OCI-LY3 (cell line): Measurements from ENCODE around the gene CPS1.

Experiments
- H2AFZ ChIP-seq: fragments of 200-600, 300-600 bp; shearing (Covaris generic); 2 replicates; pipeline ENCODE4 v1.6.0; 2014; ENCODE audit warnings: antibody characterized with exemption, low read depth, low read length
- H3K27ac ChIP-seq: fragments of 200-600, 300-600 bp; sonication (generic); 2 replicates; pipeline ENCODE4 v1.5.1; 2014; ENCODE audit warnings: mild to moderate bottlenecking, low read length, moderate library complexity, mixed read lengths
- H3K27me3 ChIP-seq: fragments of 200-600, 300-600 bp; sonication (generic); 2 replicates; pipeline ENCODE4 v1.6.1; 2014; ENCODE audit warnings: low read depth, low read length, mixed read lengths
- H3K36me3 ChIP-seq: fragments of 200-600, 300-600 bp; sonication (generic); replicated peaks from 2 replicates; pipeline ENCODE3; 2014; ENCODE audit warnings: low read depth, low read length, mixed read lengths
- H3K4me1 ChIP-seq: fragments of 300-600, 200-600 bp; sonication (generic); 2 replicates; pipeline ENCODE4 v1.6.1; 2014; ENCODE audit warnings: low read length, mixed read lengths
- H3K4me2 ChIP-seq: fragments of 200-600, 300-600 bp; sonication (generic); 2 replicates; pipeline ENCODE4 v1.6.1; 2014; ENCODE audit warnings: low read length, mixed read lengths
- H3K4me3 ChIP-seq: fragments of 300-600, 200-600 bp; sonication (generic); 2 replicates; pipeline ENCODE4 v1.5.1; 2014; ENCODE audit warnings: antibody characterized with exemption, mild to moderate bottlenecking, low read length, moderate library complexity
- H3K79me2 ChIP-seq: fragments of 300-600, 200-600 bp; shearing (Covaris generic); 2 replicates; pipeline ENCODE4 v1.6.1; 2014; ENCODE audit warnings: mild to moderate bottlenecking, low read length, mixed read lengths
- H3K9ac ChIP-seq: fragments of 300-600, 200-600 bp; shearing (Covaris generic); 2 replicates; pipeline ENCODE4 v1.6.0; 2014; ENCODE audit warnings: mild to moderate bottlenecking, low read length, moderate library complexity
- H3K9me3 ChIP-seq: fragments of 200-600, 300-600 bp; shearing (Covaris generic); 2 replicates; pipeline ENCODE4 v1.6.1; 2014; ENCODE audit warnings: low read length, mixed read lengths; ENCODE audit not compliant: insufficient read depth
- H4K20me1 ChIP-seq: fragments of 200-600, 300-600 bp; sonication (generic); 2 replicates; pipeline ENCODE4 v1.6.1; 2016; ENCODE audit warnings: low read length, mixed read lengths; ENCODE audit not compliant: insufficient read depth
- EZH2phosphoT487 ChIP-seq: fragments of 200-600 bp; shearing (Covaris generic); IDR thresholded peaks from 2 replicates; pipeline ENCODE4 v1.6.1; 2018; ENCODE audit warnings: antibody characterized with exemption, mixed run types, low read depth
- TF ChIP-seq, protein P1 (sequence below): fragments of 200-600, 300-600 bp; sonication (generic); IDR thresholded peaks from 2 replicates; pipeline ENCODE4 v1.5.1; 2014; ENCODE audit warnings: antibody characterized with exemption, low read length, low read depth

The CPS1 gene

DNA sequence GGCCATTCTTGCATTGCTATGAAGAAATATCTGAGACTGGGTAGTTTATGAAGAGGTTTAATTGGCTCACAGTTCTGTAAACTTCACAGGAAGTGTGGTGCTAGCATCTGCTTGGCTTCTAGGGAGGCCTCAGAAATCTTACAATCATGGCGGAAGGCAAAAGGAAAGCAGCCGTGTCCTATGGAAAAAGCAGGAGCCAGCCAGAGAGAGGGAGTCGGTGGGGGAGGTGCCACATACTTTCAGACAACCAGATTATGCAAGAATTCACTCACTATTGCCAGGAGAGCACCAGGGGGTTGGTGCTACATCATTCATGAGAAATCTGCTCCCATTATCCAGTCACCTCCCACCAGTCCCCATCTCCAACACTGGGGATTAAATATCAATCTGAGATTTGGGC, 64.1 kb downstream of the CPS1 start:
- no peak overlapping the region for H2AFZ ChIP-seq
- no peak overlapping the region for H3K27ac ChIP-seq
- no peaks in the 10 kb centered on the region for H3K27me3 ChIP-seq
- no peaks in the 10 kb centered on the region for H3K9me3 ChIP-seq
- H4K20me1 ChIP-seq = no peaks in the 10 kb centered on the region
- no peak for TF ChIP-seq EZH2phosphoT487
- TF ChIP-seq, protein P1, sequence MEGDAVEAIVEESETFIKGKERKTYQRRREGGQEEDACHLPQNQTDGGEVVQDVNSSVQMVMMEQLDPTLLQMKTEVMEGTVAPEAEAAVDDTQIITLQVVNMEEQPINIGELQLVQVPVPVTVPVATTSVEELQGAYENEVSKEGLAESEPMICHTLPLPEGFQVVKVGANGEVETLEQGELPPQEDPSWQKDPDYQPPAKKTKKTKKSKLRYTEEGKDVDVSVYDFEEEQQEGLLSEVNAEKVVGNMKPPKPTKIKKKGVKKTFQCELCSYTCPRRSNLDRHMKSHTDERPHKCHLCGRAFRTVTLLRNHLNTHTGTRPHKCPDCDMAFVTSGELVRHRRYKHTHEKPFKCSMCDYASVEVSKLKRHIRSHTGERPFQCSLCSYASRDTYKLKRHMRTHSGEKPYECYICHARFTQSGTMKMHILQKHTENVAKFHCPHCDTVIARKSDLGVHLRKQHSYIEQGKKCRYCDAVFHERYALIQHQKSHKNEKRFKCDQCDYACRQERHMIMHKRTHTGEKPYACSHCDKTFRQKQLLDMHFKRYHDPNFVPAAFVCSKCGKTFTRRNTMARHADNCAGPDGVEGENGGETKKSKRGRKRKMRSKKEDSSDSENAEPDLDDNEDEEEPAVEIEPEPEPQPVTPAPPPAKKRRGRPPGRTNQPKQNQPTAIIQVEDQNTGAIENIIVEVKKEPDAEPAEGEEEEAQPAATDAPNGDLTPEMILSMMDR = no peak
- H3K4me2 ChIP-seq = no peak overlapping the region
- no peaks in the 10 kb centered on the region for H3K79me2 ChIP-seq
- H3K9ac ChIP-seq = no peak overlapping the region
- H3K4me1 ChIP-seq = no peaks in the 10 kb centered on the region
- H3K4me3 ChIP-seq = no peak overlapping the region
- no peaks in the 10 kb centered on the region for H3K36me3 ChIP-seq

DNA sequence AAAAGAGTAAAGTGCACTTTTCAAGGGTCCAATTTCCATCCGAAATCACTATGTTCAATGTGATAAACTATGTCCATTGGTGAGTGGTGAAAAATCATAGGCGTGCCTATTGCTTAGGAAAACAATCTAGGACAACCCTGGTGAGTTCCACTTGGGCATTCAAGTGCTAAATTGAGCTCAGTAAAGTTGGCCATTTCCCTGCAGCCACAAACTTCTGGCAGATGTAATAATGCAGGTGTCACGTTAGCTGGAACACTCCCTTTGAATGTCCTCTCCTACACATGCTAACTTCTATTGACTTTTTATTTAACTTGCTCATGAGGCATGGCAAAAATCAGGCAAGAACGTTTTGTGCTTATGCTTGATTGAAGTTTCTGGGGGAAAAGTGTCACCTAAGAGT, 67.1 kb downstream of the CPS1 start:
- Histone ChIP-seq H2AFZ (no peak overlapping the region), H3K27ac (no peak overlapping the region), H3K4me1 (peaks cover 19% of the 10 kb centered on the region), H3K27me3 (no peaks in the 10 kb centered on the region), H3K4me2 (no peak overlapping the region), H3K4me3 (no peak overlapping the region), H4K20me1 (no peaks in the 10 kb centered on the region), H3K9me3 (no peaks in the 10 kb centered on the region), H3K36me3 (no peaks in the 10 kb centered on the region), H3K9ac (no peak overlapping the region), H3K79me2 (no peaks in the 10 kb centered on the region)
- TF ChIP-seq, protein P1 = no peak
- no peak for TF ChIP-seq EZH2phosphoT487

DNA sequence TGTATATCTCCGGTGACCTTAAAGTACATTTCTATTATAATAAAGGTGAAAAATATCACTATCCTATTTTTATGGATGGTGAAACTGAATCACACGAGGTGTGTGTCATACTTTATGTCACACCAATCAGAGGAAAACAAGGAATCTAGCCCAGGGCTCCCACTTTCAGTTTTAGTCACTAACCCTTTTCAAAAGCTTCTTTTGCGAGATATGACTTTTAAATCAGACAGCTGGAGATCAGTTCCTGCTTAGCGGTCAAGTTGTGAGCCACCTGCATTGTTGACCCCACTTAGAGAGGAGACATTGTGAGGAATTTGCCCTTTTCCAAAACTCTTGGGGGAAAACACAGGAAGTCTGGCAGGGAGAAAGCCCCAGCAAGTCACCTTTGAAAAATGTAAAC, 70.5 kb downstream of the CPS1 start:
- no peak overlapping the region for H3K9ac ChIP-seq
- no peaks in the 10 kb centered on the region for H4K20me1 ChIP-seq
- no peaks in the 10 kb centered on the region for H3K79me2 ChIP-seq
- no peak overlapping the region for H3K27ac ChIP-seq
- H3K36me3 ChIP-seq = no peaks in the 10 kb centered on the region
- H3K4me3 ChIP-seq = no peak overlapping the region
- H2AFZ ChIP-seq = no peak overlapping the region
- peak overlapping the region; percentile 42 for H3K4me2 ChIP-seq
- no peaks in the 10 kb centered on the region for H3K9me3 ChIP-seq
- peaks cover 19% of the 10 kb centered on the region for H3K4me1 ChIP-seq
- no peak for TF ChIP-seq EZH2phosphoT487
- TF ChIP-seq, protein P1 = no peak
- H3K27me3 ChIP-seq = no peaks in the 10 kb centered on the region

DNA sequence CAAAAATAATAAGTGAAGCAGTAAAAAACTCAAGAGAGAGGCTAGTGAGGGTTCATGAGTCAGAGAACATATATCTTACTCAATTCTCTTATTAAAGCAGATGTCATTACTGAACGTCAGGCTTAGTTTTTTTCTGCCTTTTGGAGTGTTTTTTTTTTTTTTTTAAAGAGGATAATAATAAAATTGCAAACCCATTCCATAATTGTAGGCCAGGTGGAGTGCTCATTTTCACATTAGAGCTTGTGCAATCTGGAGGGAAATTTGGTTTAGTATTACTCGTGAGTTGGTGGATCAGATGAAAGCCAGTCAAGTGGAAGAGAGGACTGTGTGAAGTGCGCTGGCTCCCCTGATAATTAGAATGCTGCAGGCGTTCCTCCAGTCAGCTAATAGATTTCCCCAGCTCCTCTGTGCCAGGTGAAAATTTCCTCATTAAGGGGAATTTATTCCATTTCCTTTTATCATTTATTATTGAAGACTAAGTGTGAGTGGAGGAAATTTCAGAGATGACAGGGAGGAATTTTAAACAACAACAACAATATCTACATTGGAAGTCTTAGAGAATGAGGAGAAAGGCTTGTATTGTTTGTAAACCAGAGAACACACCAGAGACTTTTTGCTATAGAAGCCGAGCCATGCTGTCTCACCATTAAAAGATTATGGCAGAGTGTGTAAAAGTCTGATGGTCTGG, 74.6 kb downstream of the CPS1 start:
- Histone ChIP-seq H2AFZ (no peak overlapping the region), H3K36me3 (no peaks in the 10 kb centered on the region), H3K27ac (no peak overlapping the region), H3K4me3 (no peak overlapping the region), H3K79me2 (no peaks in the 10 kb centered on the region), H3K9me3 (no peaks in the 10 kb centered on the region), H4K20me1 (no peaks in the 10 kb centered on the region), H3K4me2 (no peak overlapping the region), H3K9ac (no peak overlapping the region), H3K27me3 (no peaks in the 10 kb centered on the region), H3K4me1 (peaks cover 19% of the 10 kb centered on the region)
- no peak for TF ChIP-seq EZH2phosphoT487
- TF ChIP-seq, protein P1 = no peak
